ENCODE data around the gene DOHH.
"Not testable (repeated sequence)": the region's sequence is repeated elsewhere in the genome, so short reads cannot be mapped to it uniquely, and the experiment has no call there.

The DOHH gene

DNA sequence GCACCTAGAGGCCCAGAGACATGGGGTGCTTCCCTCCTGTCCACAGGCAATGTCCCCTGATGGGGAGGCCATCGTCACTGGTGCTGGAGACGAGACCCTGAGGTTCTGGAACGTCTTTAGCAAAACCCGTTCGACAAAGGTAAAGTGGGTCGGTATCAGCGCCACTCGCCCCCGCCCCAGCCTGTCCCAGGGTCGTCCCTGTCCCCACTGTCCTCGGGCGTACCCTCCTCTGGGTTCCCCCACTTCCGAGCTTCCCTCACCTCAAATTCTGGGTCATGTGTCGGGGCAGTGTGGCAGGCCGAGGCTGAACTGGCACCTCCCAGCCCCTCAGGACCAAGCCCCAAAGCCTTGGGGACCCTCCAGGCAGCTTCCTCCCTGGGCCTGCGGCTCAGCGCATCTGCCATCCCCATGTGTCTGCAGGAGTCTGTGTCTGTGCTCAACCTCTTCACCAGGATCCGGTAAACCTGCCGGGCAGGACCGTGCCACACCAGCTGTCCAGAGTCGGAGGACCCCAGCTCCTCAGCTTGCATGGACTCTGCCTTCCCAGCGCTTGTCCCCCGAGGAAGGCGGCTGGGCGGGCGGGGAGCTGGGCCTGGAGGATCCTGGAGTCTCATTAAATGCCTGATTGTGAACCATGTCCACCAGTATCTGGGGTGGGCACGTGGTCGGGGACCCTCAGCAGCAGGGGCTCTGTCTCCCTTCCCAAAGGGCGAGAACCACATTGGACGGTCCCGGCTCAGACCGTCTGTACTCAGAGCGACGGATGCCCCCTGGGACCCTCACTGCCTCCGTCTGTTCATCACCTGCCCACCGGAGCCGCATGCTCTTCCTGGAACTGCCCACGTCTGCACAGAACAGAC is 34.1 kb upstream of the DOHH start:
- no peak for DNase-seq (ENCODE audit: low read depth)

DNA sequence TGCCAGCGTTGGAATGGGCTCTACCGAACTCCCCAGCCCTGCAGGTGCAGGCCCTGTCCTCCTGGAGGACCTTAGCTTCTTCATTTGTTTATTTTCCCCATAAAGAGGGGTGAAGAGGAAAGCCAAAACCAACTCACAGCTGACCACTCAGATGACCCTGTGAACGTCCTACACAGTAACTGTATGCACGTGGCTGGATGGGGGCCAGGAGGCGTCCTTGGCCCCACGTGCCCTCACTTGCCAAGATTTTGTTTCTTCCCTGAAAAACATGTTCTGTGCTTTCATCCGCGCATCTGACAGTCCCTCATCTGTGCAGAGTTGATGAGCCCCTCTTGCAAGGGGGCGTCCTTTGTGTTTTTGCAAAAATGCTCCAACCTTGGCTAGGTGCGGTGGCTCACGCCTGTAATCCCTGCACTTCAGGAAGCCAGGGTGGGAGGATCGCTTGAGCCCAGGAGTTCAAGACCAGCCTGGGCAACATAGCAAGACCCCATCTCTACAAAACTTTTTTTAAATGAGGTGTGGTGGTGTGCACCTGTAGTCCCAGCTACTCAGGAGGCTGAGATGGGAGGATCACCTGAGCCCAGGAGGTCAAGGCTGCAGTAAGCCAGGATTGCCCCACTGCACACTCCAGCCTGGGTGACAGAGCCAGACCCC is 33.2 kb upstream of the DOHH start:
- no peak for DNase-seq (ENCODE audit: low read depth)

- no peak for DNase-seq (ENCODE audit: low read depth)
Measured at GRCh38 chr19:3533033-3533432, 32.6 kb upstream of the DOHH start.

GRCh38 chr19:3532154-3532786 is 31.8 kb upstream of the DOHH start:
- no peak for DNase-seq (ENCODE audit: low read depth)

- DNase-seq (ENCODE audit: low read depth): no peak
Measured at GRCh38 chr19:3531716-3532115, 31.2 kb upstream of the DOHH start.

DNA sequence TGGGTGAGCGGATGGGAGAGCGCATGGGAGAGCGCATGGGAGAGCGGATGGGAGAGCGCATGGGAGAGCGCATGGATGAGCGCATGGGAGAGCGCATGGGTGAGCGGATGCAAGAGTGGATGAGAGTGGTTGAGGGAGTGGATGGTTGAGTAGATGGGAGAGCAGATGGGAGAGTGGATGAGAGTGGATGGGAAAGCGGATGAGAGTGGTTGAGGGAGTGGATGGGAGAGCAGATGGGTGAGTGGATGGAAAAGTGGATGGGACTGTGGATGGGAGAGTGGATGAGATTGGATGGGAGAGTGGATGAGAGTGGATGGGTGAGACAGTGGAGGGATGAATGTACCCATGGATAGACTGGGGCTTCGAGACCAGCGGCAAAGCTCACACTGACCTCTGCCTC is 29.9 kb upstream of the DOHH start:
- DNase-seq (ENCODE audit: low read depth): no peak

DNA sequence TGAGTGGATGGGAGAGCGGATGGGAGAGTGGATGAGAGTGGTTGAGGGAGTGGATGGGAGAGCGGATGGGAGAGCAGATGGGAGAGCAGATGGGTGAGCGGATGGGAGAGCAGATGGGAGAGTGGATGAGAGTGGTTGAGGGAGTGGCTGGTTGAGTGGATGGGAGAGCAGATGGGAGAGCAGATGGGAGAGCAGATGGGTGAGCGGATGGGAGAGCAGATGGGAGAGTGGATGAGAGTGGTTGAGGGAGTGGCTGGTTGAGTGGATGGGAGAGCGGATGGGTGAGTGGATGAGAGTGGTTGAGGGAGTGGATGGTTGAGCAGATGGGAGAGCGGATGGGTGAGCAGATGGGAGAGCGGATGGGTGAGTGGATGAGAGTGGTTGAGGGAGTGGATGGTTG is 28.8 kb upstream of the DOHH start:
- not testable (repeated sequence) for DNase-seq (ENCODE audit: low read depth)

DNA sequence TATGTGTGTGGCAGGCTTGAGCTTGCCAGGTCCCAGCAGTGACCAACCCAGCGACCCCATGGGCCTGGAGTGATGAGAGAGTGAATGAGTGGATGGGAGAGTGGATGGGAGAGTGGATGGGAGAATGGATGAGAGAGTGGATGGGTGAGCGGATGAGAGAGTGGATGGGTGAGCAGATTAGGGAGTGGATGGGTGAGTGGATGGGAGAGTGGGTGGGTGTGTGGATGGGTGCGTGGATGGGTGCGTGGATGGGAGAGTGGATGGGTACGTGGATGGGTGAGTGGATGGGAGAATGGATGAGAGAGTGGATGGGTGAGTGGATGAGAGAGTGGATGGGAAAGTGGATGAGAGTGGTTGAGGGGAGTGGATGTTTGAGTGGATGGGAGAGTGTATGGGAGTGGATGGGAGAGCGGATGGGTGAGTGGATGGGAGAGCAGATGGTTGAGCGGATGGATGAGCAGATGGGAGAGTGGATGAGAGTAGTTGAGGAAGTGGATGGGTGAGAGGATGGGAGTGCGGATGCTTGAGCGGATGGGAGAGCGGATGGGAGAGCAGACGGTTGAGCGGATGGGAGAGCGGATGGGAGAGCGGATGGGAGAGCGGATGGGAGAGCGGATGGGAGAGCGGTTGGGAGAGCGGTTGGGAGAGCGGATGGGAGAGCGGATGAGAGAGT is 28.2 kb upstream of the DOHH start:
- no peak for DNase-seq (ENCODE audit: low read depth)

DNA sequence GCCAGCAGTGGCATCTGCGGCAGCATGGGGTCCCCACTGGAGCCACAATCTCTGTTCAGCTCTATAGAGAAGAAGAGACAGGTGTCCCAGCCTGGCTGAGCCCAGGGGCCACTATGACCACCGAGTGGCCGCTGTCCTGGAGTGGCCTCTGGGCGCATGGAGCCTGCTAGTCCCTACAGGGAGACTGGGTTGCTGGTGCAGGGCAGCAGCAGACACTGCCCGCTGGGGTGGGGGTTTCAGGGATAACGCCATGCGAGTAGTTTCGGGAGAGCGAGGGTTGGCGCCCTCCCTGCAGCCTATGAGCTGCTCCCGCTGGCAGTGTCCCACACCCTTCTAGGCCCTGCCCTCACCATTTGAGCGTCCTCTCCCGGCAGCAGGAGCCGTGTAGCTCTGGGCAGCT is 27.6 kb upstream of the DOHH start:
- DNase-seq (ENCODE audit: low read depth): no peak

DNA sequence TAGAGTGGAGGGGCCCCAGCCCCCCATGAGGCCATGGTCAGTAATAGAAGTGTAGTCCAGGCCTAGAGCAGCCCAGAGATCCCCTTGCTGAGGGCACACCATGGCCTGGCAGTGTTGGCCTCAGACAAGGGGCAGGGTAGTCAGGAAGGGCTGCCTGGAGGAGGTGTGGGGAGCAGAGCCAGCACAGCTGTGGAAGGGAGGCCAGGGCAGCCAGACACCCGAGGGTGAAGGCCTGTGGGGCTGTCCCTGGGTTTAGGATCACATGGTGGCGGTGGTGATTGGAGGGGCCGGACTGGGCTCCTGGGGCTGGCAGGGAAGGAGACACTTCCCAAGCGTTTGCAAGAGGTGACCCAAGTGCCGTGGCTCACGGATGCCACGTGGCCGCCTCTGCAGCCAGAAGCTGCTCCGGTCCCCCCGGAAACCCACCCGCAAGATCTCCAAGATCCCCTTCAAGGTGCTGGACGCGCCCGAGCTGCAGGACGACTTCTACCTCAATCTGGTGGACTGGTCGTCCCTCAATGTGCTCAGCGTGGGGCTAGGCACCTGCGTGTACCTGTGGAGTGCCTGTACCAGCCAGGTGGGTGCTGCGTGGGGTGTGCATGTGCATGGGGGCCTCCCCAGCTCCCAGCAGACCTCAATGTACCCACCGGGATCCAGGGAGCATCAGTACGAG is 26.9 kb upstream of the DOHH start:
- no peak for DNase-seq (ENCODE audit: low read depth)

GRCh38 chr19:3526507-3527237 is 26.2 kb upstream of the DOHH start:
- no peak for DNase-seq (ENCODE audit: low read depth)

- no peak for DNase-seq (ENCODE audit: low read depth)
Measured at GRCh38 chr19:3524904-3525451, 24.5 kb upstream of the DOHH start.

DNA sequence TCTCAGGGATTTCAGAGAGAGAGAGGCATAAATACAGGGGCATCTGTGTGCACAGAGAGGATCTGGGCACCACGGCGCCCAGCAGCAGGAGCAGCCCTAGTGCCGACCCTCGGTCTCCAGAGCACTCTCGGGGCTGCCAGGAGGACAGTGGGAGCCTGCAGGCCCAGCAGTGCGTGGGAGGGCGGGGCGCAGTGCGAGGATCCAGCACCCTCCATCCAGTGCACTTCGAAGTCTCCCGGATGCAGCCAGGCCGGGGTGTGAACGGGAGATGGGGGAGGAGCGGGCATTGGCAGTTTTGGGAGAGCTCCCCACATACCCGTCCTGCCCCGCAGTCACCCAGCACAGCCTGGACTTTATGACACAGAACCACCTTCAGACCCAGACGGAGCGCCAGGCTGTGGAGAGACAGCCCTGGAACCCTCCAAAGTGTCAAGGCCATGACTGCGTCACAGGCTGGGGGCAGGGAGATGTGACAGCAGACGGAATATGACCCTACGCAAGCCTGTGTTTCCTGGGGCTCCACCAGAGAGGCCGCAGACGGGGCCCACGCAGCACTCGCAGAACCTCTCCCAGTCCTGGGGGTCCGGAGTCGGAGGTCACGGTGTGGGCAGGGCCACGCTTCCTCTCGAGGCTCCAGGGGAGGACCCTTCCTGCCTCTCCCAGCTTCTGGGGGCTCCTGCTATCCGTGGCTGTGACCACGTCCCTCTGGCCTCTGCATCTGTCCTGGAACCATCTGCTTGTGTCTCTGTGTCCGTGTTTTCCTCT is 23.8 kb upstream of the DOHH start:
- DNase-seq (ENCODE audit: low read depth): no peak

DNA sequence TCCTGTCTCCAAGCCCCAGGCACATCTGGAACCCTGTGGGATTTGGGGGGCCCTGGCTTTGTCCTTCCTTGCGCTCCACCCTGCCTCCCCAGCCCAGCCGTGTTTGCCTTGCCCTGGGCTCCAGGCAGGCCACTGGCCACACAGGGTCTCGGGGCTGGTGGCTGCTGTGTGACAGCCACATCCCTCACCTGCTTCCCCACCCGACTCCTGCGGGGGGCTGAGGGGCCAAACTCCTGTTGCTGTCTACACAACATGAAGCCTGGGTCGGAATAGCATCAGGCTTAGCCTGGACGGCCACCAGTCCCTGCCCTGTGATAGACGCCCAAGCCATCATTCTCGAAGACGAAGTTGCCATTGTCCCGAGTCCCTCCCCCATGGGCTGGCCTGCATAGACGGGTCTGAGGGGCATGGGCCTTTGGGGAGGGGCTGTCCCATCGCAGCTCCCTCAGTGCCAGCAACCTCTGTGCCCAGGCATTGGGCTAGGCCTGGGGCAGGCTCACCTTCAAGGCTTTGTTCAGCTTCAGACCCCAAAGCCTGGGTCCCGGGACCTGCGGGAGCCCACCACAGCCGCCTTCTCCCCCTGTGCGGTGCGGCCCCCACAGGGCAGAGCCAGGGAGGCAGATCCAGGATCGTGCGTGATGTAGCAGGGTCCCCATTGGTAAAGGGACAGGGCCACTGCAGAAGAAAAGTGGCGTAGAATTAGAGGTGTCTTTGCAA is 23.0 kb upstream of the DOHH start:
- DNase-seq (ENCODE audit: low read depth): no peak

DNA sequence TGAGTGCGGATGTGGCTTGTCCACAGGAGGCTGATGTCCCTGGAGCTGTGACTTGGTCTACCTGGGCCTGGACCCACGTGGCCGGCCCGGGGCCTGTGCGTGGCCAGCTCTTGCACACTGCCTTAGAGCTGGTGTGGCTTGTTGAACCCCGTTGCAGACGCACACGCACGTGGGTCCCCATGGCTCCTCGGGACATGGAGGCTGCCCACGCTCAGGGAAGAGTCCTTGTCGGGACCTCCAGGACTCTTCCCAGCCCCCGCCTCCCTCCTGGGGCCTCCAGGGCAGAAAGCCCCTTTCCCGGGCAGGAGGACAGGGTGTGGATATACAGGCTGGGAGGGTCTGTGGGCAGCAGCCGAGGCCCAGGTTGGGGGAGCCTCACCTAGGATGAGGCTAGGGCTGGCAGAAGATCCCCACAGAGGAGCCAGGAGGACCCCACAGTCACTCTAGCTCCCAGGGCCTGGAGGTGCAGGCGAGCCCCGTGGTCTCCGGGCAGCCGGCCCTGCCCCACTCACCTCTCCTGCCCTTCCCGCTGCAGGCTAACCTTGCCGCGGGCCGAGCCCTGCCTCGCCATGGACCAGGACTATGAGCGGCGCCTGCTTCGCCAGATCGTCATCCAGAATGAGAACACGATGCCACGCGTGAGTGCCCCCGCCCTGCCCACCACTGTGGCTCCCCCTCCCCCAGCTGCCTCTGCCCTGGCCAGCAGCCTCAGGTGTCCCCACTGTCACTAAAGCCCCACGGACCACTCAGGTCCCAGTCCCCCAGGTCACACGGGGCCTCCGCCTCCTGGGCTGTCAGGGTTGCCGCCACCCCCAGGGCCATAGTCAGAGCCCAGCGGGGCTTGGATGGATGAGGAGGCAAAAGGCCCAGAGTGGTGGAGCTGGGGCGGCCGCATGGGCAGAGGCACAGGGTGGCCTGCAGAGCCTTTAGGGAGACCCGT is 22.2 kb upstream of the DOHH start:
- DNase-seq (ENCODE audit: low read depth): no peak

DNA sequence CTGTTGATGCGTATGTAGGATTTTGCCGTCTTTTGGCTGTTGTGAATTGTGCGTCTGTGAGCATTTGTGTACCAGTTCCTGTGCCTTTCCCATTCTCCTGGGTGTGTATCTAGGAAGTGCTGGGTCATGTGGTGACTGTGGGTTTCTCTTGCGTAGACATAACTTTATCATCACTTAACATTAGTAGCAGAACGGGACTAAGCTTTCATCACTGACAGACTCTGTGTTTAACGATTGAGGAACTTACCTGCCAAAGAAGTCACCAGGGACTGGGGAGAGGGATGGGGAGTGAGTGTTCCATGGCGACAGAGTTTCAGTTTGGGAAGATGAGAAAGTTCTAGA is 20.6 kb upstream of the DOHH start:
- DNase-seq (ENCODE audit: low read depth): no peak

DNA sequence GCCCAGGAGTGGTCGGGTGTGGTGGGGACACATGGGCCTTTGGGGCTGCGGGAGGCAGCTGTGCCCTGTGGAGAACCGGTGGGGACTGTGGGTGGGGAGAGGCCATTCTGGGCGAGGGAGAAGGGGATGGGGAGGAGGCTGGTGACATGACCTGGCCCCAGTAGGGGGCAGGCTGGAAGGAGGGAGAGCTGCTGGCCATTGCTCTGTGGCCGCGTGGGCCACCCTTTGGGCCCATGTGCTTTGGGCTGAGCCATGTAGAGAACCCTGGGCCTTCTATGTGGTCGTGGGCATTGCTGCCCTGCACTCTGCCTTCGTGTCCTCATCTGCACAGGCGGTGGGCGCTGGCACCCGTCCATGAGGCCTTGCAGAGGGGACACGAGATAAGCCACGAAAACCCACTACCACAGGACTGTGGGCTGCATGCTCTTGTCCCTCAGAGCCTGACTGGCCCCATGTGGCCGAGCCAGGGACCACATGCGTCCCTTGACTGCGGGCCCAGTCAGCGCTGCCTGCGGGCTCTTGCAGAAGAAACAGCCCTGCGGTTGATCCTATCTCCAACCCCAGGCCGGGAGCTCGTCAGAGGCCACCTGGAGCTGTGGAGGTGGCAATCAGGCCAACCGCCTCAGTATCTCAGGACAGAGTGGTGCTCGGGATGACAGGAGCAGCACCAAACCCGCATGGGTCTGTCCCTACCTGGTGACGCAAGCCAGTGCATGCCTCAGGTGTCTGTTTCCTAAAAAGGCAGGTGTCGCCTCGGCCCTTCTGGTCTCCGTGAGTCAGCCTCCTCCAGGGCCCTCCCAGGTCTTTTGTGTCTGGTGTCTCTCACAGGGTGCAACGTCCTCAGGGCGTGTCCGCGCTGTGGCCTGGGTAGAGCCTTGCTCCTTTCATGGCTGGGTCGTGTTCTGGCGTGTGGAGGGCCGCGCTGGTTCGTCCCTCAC is 20.0 kb upstream of the DOHH start:
- DNase-seq (ENCODE audit: low read depth): no peak

Data from HS-27A (cell line).